Stimulated activated CD8-positive, alpha-beta memory T cell treated with anti-CD3 and anti-CD28 coated beads, Interleukin-15, amount 100 ng/mL, for 24 hours (primary cell): Measurements from ENCODE around the gene KIF12.

Experiments used
- DNase-seq: peaks from one replicate; pipeline ENCODE4 v3.0.0-alpha.2; 2020; ENCODE audit warnings: low read depth

The KIF12 gene

GRCh38 chr9:114105236-114105635 is 6.1 kb upstream of the KIF12 start:
- no peak for DNase-seq

- no peak for DNase-seq
Observed at GRCh38 chr9:114102484-114102883, 3.4 kb upstream of the KIF12 start.

GRCh38 chr9:114100536-114100935 is 1.4 kb upstream of the KIF12 start:
- no peak for DNase-seq

GRCh38 chr9:114099669-114100270 is 678 bp upstream of the KIF12 start:
- no peak for DNase-seq

GRCh38 chr9:114098021-114098935 is 814 bp downstream of the KIF12 start:
- no peak for DNase-seq

GRCh38 chr9:114097613-114098020 is 1.5 kb downstream of the KIF12 start:
- no peak for DNase-seq

GRCh38 chr9:114096866-114097612 is 2.1 kb downstream of the KIF12 start:
- DNase-seq: no peak

- DNase-seq: no peak
Observed at GRCh38 chr9:114096041-114096511, 3.0 kb downstream of the KIF12 start.

- DNase-seq: no peak
Observed at GRCh38 chr9:114094971-114095370, 4.1 kb downstream of the KIF12 start.

- no peak for DNase-seq
Observed at GRCh38 chr9:114093761-114094505, 5.2 kb downstream of the KIF12 start.

GRCh38 chr9:114093031-114093471 is 6.0 kb downstream of the KIF12 start:
- no peak for DNase-seq

GRCh38 chr9:114092336-114092735 is 6.8 kb downstream of the KIF12 start:
- DNase-seq: no peak

GRCh38 chr9:114091711-114092110 is 7.4 kb downstream of the KIF12 start:
- no peak for DNase-seq

- no peak for DNase-seq
Observed at GRCh38 chr9:114090798-114091197, 8.3 kb downstream of the KIF12 start.

GRCh38 chr9:114089206-114089840 is 9.8 kb downstream of the KIF12 start:
- no peak for DNase-seq

GRCh38 chr9:114088571-114089170 is 10.4 kb downstream of the KIF12 start:
- DNase-seq: no peak

GRCh38 chr9:114087721-114088120 is 11.4 kb downstream of the KIF12 start:
- no peak for DNase-seq

GRCh38 chr9:114086607-114087006 is 12.5 kb downstream of the KIF12 start:
- DNase-seq: no peak

- DNase-seq: no peak
Observed at GRCh38 chr9:114086009-114086408, 13.1 kb downstream of the KIF12 start.

GRCh38 chr9:114085387-114085789 is 13.7 kb downstream of the KIF12 start:
- DNase-seq: no peak
